GM19193 (cell line): Measurements from ENCODE around the gene DHRS7B.

Source experiments
- POLR2A ChIP-seq: IDR thresholded peaks from 4 replicates; pipeline ENCODE4 v1.6.1; 2011; ENCODE audit not compliant: insufficient read depth, insufficient read length; ENCODE audit errors: extremely low read depth

DHRS7B gene

DNA sequence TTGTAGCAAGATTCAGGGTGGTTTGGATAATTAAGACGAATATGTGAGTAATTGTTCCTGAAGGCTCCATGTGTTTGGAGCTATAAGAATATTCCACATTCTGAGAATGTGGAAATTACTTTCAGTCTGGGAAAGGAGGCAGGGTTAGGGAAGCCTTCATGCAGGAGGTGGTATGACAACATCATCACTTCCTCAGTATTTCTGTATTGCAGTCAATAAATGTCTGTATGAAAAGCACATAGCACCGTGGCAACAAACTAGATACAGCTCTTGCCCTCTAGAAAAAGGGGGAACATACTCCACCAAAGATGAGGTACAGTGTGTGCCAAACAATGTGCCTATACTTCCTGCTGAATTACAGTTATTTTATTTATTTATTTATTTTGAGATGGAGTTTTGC, 26.1 kb upstream of the DHRS7B start:
- no peak for TF ChIP-seq POLR2A

DNA sequence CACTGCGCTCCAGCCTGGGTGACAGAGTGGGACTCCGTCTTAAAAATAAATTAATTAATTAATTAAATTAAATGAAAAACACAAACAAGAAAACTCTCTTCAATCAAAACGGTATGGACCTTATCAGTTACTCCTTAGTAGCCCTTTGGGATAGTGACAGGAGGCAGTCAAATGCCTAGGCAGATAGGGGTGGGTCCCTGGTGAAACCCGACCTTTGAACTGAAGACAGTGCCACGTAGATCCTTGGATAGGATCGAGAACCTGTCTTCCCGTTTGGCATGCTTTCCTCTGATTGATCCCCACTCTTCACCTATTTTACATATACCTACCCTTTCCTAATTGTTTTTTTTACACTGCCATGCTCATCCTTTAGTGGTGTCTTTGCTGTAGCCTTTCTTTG, 22.2 kb upstream of the DHRS7B start:
- TF ChIP-seq POLR2A, result no peak

DNA sequence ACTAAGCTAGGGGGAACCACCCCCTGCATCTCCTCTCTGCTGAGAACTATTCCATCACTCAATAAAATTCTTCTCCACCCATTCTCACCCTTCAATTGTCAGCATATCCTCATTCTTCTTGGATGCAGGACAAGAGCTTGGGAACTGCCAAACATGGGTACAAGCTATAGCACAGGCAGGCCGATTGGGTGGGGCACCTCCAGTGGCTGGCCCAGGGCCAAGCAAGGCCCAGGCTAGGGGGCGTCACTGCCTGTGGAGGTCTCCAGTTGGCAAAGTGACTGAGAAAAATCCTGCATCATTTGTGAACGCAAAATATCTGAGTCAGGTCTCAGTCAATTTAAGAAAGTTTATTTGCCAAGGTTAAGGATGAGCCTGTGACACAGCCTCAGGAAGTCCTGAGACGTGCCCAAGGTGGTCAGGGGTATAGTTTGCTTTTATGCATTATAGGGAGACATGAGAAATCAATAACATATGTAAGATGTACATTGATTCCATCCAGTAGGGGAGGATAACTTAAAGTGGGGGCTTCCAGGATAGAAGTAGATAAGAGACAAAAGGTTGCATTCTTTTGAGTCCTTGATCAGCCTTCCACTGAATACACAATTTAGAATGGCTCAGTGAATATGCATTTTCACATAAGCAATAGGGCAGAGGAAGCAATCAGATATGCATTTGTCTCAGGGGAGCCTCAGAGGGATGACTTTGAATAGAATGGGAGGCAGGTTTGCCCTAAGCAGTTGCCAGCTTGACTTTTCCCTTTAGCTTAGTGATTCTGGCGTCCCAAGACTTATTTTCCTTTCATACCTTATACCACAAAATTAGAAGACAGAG, 21.5 kb upstream of the DHRS7B start:
- TF ChIP-seq POLR2A, result no peak

DNA sequence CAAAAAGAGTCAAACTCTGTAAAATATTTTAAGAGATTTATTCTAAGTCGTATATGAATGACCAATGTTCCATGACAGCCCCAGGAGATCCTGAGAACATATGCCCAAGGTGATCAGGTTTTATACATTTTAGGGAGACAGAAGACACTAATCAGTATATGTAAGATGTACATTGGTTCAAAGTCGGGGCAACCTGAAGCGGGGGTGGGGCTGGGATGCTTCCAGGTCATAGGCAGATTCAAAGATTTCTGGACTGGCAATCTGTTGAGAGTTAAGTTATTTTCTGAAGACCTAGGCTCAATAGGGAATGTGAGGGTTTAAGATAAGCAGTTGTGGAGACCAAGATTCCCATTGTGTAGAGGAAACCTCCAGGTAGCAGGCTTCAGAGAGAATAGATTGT, 20.4 kb upstream of the DHRS7B start:
- TF ChIP-seq POLR2A, result no peak

DNA sequence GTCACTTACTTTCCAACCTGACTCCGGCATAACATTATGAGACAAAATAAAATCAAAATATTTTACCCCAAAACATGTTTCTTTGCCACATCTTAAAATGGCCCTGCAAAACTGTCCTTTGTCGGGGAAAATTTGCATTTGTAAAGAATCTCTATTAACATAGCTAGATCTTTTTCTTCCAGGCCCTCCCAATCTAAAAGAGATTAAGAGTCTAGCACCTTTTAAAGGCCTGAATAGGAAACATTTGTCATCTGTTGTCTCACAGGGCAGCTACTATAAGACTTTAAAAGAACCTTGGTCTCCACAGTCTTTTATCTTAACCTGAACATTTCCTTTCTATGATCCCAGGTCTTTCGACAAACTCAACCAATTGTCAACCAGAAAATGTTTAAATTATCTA, 18.1 kb upstream of the DHRS7B start:
- TF ChIP-seq POLR2A, result no peak

DNA sequence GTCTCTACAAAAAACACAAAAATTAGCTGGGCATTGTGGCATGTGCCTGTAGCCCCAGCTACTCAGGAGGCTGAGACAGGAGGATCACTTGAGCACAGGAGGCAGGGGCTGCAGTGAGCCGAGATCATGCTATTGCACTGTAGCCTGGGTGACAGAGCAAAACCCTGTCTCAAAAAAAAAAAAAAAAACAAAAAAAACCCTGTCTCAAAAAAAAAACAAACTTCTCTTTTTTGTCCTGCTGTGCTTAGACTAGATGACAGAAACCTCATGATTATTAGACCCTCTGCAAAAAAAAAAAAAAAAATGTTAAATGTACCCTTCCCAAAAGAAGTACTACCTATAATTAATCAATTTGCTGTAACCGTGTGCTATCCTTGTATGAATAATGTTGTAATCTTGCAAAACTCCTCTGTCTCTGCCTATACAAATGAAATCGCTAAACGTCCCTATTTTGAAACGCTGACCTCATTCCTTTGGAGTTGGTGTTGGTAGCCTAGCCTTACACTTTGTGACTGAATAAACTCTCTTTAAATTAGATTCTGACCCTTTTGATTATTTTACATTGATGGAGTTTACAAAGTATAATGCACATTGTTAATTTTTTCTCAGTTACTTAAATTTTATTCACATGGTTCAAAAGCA, 13.6 kb upstream of the DHRS7B start:
- TF ChIP-seq POLR2A, result no peak

DNA sequence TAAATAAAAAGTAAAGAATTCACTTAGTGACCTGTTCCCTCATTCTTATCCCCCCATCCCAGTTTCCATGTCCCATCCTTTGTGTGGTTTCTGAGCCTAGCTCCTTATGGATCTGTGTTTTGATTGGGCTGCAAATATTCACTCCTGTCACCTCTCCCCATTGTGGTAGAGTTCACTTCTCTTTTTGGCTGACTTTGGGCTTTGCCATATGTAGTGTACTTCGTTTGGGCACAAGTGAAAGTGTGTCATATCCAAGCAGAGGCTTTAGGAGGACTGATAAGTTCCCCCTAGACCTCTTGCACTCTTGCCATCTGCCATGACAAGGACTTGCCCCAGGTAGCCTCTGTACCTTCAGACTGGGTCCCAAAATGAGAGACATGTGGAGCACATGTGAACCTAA, 13.0 kb upstream of the DHRS7B start:
- TF ChIP-seq POLR2A, result no peak

DNA sequence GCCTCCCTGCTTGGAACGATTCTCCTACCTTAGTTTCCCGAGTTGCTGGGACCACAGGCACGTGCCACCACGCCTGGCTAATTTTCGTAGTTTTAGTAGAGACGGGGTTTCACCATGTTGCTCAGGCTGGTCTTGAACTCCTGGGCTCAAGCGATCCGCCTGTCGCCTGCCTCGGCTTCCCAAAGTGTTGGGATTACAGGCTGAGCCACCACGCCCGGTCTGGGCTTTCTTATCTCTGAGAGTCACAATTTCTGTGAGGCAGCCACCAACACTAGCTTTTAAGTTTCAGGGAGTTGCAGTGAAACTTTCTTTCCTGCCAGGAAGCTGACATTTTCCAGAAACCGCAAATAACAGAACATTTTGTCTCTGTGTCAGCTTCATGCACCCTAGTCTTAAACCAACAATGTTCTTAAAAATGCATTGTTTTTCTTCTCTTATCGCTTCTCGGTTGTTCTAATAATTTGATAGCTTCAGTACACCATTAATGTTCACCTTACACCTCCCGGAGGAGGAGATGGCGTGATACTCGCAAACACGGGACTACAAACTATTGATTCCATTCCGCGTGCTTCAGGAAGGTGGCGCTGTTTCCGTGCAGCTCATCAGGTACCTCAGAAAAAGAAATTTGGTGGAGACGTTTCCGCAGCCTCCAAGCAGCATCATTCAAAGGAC, 7.4 kb upstream of the DHRS7B start:
- no peak for TF ChIP-seq POLR2A

DNA sequence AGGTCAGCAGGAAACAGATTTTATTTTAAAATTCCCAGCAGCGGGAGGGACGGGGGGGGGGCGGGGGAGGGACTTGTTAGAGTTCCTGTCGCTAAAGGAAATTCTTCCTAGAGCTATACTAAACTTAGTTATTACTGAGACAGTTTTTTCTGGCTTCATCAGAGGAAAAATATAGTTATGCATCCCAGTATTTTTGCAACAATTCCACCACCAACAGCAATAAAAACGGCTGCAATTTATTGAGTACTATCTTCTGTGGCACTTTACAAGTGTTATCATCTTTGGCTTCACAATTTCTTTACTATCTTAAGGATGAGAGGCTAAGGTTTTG, 6.9 kb upstream of the DHRS7B start:
- TF ChIP-seq POLR2A, result no peak

DNA sequence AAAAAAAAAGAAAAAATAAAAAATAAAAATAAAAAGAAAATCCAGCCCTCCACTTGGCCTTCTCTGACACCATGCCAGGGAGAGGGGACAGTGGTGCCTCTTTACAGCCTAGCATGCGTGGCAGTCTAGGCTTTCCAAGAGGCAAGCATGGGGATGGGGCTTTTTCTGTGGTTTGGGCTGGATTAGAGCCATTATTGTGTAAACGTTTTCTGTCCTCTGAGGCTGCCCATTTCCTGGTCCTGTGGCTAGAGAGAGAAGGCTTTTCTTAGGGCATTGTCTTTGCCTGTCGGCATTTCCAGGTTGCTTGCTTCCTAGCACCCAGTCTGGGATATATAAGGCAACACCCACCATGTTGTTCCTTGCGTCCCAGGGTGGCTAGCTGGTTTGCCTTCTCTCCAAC, 2.7 kb upstream of the DHRS7B start:
- no peak for TF ChIP-seq POLR2A

DNA sequence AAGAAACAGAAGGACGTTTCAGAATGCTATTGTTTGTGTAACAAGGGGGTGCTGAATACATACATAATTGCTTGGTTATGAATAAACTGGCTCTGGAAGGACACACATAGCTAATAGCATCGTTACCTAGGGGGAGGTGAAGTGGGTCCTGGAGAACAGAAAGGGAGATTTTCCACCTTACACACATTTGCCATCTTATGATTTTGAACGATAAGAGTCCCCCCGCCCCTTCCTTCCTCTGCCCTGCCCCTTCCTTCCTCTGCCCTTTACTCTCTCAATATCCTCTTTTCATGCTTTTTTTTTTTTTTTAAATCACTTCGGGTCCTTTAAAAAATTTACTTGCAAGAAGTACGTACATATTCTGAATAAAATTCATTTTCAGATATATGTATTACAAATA, 902 bp upstream of the DHRS7B start:
- TF ChIP-seq POLR2A, result no peak

DNA sequence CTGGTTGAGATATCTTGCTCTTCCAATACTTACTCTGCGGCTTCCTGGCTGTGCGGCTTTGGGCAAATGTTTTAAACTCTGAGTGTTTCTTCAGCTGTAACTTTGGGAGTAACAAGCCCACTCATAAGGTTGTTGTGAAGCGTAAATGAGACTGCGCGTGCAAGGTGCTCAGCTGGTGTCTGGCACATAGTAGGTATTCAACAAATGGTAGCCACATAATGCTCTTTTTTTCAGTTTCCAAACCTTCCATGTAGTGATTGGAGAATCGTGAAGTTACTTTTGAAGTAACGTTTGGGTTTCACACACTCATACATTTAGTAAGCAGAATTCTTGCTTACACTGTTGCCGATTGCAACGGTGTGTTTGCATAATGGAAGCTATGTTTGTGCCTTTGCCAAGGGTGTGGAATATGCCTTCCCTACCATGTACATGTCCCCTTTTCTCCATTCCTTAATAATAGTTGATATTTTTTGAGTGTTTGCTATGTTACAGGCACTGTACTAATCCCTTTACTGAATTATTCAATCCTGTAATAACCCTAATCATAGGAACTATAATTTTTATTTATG, 829 bp downstream of the DHRS7B start:
- TF ChIP-seq POLR2A, result no peak

DNA sequence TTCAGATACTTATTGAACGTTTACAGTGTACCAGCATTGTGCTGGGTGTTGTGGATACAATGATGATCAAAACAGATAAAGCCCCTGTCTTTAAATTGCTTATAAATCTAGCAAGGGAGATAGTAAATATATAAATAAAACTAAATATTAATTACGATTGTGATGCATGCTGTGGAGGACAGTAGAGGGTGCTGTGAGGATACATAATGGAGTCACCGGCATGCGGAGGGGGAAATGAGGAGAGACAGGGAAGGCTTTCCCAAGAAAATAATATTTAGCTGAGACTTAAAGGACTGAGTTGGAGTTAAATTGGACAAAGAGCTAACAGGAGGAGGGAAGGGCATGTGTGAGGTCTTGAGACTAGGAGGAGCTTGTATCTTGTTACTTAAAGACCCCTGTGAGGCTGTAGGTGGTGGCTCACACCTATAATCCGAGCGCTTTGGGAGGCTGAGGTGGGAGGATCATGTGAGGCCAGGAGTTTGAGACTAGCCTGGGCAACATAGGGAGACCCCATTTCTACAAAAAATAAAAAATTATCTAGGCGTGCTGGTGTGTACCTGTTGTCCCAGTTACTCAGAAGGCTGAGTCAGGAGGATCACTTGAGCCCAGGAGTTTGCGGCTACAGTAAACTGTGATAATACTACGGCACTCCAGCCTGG, 2.4 kb downstream of the DHRS7B start:
- TF ChIP-seq POLR2A, result no peak

DNA sequence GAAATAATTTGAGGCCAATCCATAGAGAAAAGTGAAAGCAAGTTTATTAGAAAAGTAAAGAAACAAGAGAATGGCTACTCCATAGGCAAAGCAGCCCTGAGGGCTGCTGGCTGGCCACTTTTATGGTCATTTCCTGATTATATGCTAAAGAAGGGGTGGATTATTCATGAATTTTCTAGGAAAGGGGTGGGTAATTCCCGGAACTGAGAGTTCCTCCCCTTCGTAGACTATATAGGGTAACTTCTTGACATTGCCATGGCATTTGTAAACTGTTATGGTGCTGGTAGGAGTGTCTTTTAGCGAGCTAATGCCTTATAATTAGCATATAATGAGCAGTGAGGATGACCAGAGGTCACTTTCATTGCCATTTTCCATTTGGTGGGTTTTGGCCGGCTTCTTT, 4.4 kb downstream of the DHRS7B start:
- no peak for TF ChIP-seq POLR2A

DNA sequence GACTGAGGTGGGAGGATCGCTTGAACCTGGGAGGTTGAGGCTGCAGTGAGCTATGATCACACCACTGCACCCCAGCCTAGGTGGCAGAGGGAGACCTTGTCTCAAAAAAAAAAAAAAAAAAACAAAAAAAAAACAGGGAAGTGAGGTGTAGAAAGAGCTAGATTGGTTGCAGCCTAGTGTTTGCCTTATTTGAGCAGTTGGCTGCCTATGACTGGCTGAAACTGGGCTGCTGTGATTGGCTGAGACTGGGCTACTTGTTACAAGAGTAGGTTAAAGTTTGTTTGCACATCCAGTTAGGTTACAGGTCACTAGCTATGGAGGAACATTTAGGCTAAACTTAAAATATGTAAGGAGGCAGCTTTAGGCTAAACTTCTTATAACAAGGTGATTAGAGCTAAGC, 5.7 kb downstream of the DHRS7B start:
- TF ChIP-seq POLR2A, result no peak
